ENCODE data around the gene TBC1D5.

DNA sequence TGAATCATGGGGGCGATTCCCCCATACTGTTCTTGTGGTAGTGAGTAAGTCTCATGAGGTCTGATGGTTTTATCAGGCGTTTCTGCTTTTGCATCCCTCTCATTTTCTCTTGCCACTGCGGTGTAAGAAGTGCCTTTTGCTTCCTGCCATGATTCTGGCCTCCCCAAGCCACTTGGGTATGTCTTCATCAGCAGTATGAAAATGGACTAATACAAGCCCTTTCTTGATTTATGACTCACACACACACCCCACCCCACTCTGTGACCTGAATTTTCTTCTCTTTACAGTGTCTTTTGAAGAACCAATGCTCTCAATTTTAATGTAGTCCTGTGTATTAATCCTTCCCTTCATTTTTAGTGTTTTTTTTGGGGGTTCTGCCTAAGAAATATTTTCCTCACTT lies 612.9 kb downstream of the TBC1D5 start:
- TF ChIP-seq, protein P1, sequence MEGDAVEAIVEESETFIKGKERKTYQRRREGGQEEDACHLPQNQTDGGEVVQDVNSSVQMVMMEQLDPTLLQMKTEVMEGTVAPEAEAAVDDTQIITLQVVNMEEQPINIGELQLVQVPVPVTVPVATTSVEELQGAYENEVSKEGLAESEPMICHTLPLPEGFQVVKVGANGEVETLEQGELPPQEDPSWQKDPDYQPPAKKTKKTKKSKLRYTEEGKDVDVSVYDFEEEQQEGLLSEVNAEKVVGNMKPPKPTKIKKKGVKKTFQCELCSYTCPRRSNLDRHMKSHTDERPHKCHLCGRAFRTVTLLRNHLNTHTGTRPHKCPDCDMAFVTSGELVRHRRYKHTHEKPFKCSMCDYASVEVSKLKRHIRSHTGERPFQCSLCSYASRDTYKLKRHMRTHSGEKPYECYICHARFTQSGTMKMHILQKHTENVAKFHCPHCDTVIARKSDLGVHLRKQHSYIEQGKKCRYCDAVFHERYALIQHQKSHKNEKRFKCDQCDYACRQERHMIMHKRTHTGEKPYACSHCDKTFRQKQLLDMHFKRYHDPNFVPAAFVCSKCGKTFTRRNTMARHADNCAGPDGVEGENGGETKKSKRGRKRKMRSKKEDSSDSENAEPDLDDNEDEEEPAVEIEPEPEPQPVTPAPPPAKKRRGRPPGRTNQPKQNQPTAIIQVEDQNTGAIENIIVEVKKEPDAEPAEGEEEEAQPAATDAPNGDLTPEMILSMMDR (IDR thresholded peaks at IDR 0.05), result no peak
- TF ChIP-seq FOXJ3 (CRISPR knock-in tag; IDR thresholded peaks at IDR 0.05; ENCODE audit: borderline replicate concordance) (no peak), ELF4 (CRISPR knock-in tag; IDR thresholded peaks at IDR 0.05; ENCODE audit: low read depth) (no peak), ZNF263 (CRISPR knock-in tag; IDR thresholded peaks at IDR 0.05; ENCODE audit: low read depth) (no peak), NR2C2 (CRISPR knock-in tag; IDR thresholded peaks at IDR 0.05) (no peak), TP53 (CRISPR knock-in tag; IDR thresholded peaks at IDR 0.05) (no peak), ATF1 (CRISPR knock-in tag; IDR thresholded peaks at IDR 0.05) (no peak), ETV6 (CRISPR knock-in tag; IDR thresholded peaks at IDR 0.05) (no peak)
- TF ChIP-seq, protein P2, sequence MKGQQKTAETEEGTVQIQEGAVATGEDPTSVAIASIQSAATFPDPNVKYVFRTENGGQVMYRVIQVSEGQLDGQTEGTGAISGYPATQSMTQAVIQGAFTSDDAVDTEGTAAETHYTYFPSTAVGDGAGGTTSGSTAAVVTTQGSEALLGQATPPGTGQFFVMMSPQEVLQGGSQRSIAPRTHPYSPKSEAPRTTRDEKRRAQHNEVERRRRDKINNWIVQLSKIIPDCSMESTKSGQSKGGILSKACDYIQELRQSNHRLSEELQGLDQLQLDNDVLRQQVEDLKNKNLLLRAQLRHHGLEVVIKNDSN (CRISPR knock-in tag; IDR thresholded peaks at IDR 0.05), result no peak

Measured in WTC11 (cell line).